ENCODE data around the gene CYP3A4. TPM values are rescaled to one million over a fixed set of nuclear protein-coding genes. Genes with fewer than 3 reads are reported as not detected.
"Not testable (repeated sequence)": the region's sequence is repeated elsewhere in the genome, so short reads cannot be mapped to it uniquely, and the experiment has no call there.

Gene CYP3A4
- polyA plus RNA-seq, 4 donors, result 0.11 to 0.26 (median 0.16) TPM

- no peak for DNase-seq (ENCODE audit: low read depth in 4 of 4, low spot score in 3 of 4)
These were observed 53.7 kb downstream of the CYP3A4 start for GRCh38 chr7:99730238-99730810.

GRCh38 chr7:99729486-99730237, 54.3 kb downstream of the CYP3A4 start:
- no peak for DNase-seq (ENCODE audit: low read depth in 4 of 4, low spot score in 3 of 4)

- DNase-seq (ENCODE audit: low read depth in 4 of 4, low spot score in 3 of 4), result no peak
These were observed 55.4 kb downstream of the CYP3A4 start for GRCh38 chr7:99728615-99729014.

GRCh38 chr7:99723201-99723600, 60.8 kb downstream of the CYP3A4 start:
- DNase-seq (ENCODE audit: low read depth in 4 of 4, low spot score in 3 of 4), result not testable (repeated sequence)

GRCh38 chr7:99720800-99721595, 63.0 kb downstream of the CYP3A4 start:
- no peak for DNase-seq (ENCODE audit: low read depth in 4 of 4, low spot score in 3 of 4)

- no peak for DNase-seq (ENCODE audit: low read depth in 4 of 4, low spot score in 3 of 4)
These were observed 63.8 kb downstream of the CYP3A4 start for GRCh38 chr7:99719996-99720769.

- no peak for DNase-seq (ENCODE audit: low read depth in 4 of 4, low spot score in 3 of 4)
These were observed 69.9 kb downstream of the CYP3A4 start for GRCh38 chr7:99713995-99714570.

GRCh38 chr7:99709838-99710578, 74.0 kb downstream of the CYP3A4 start:
- no peak for DNase-seq (ENCODE audit: low read depth in 4 of 4, low spot score in 3 of 4)

- no peak for DNase-seq (ENCODE audit: low read depth in 4 of 4, low spot score in 3 of 4)
These were observed 74.7 kb downstream of the CYP3A4 start for GRCh38 chr7:99709260-99709659.

- DNase-seq (ENCODE audit: low read depth in 4 of 4, low spot score in 3 of 4), result no peak
These were observed 76.9 kb downstream of the CYP3A4 start for GRCh38 chr7:99707096-99707495.

Other genes with a start within 250 kb of the CYP3A4 start
- 10 to 100 TPM; 13.0 to 17.7 (median 15.0) TPM for gene FAM200A, start 232.1 kb downstream of the CYP3A4 start, polyA plus RNA-seq (ENCODE audit: insufficient read length in 4 of 4)
- gene ZNF655, start 225.5 kb downstream of the CYP3A4 start, polyA plus RNA-seq (ENCODE audit: insufficient read length in 4 of 4), result 100 to 1,000 TPM in 1 of 4 donors, 10 to 100 TPM in 3; 71.2 to 100 (median 78.3) TPM
- 1 to 10 TPM; 2.0 to 3.0 (median 2.5) TPM for gene TMEM225B, start 185.9 kb downstream of the CYP3A4 start, polyA plus RNA-seq (ENCODE audit: insufficient read length in 4 of 4)
- 10 to 100 TPM; 19.5 to 22.9 (median 19.6) TPM for gene ZSCAN25, start 167.2 kb downstream of the CYP3A4 start, polyA plus RNA-seq (ENCODE audit: insufficient read length in 4 of 4)
- gene CYP3A5, start 104.2 kb downstream of the CYP3A4 start, polyA plus RNA-seq (ENCODE audit: insufficient read length in 4 of 4), result 1 to 10 TPM; 1.6 to 3.0 (median 1.8) TPM
- gene CYP3A7, start 49.0 kb downstream of the CYP3A4 start, polyA plus RNA-seq (ENCODE audit: insufficient read length in 4 of 4), result 10 to 100 TPM in 1 of 4 donors, 1 to 10 TPM in 1, under 1 TPM in 2; 0.42 to 14.2 (median 1.1) TPM
- under 1 TPM; 0.15 to 0.79 (median 0.33) TPM for gene CYP3A43, start 43.8 kb upstream of the CYP3A4 start, polyA plus RNA-seq (ENCODE audit: insufficient read length in 4 of 4)
- not detected for gene OR2AE1, start 92.8 kb upstream of the CYP3A4 start, polyA plus RNA-seq (ENCODE audit: insufficient read length in 4 of 4)
- 10 to 100 TPM; 28.8 to 39.6 (median 35.8) TPM for gene TRIM4, start 135.3 kb upstream of the CYP3A4 start, polyA plus RNA-seq (ENCODE audit: insufficient read length in 4 of 4)
- gene GJC3, start 145.4 kb upstream of the CYP3A4 start, polyA plus RNA-seq (ENCODE audit: insufficient read length in 4 of 4), result 1 to 10 TPM in 3 of 4 donors, under 1 TPM in 1; 0.87 to 1.5 (median 1.2) TPM
- gene AZGP1, start 191.8 kb upstream of the CYP3A4 start, polyA plus RNA-seq (ENCODE audit: insufficient read length in 4 of 4), result 10 to 100 TPM in 3 of 4 donors, 1 to 10 TPM in 1; 2.5 to 62.9 (median 43.6) TPM
- gene ZKSCAN1, start 231.4 kb upstream of the CYP3A4 start, polyA plus RNA-seq (ENCODE audit: insufficient read length in 4 of 4), result 10 to 100 TPM; 47.5 to 62.2 (median 58.1) TPM